HG03280 (cell line): ENCODE measurements around the gene PDE4D.

Experiments used
- ATAC-seq: cut with Tn5 transposase; IDR thresholded peaks from one replicate; pipeline ENCODE4 v1.9.1; 2021; ENCODE audit warnings: mild to moderate bottlenecking, moderate library complexity; ENCODE audit not compliant: unreplicated experiment

Gene PDE4D

DNA sequence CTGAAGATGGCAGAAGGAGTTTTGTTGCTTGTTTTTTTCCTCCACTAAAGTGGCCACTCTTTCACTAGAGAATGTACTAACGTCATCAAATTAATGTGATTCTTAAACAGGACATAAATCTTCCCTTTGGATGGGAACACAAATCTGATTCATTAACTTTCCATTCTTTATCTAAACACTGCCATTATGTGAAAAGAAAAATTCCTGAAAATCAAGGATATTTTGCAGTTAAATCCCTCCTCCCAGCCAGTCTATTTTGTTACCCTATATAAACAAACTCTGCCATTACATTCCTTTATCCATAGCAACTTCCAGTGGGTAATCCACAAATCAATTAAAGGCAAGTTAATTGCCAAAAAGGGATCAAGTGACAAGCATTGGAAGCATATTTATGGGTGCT, 546.5 kb downstream of the PDE4D start:
- no peak for ATAC-seq

DNA sequence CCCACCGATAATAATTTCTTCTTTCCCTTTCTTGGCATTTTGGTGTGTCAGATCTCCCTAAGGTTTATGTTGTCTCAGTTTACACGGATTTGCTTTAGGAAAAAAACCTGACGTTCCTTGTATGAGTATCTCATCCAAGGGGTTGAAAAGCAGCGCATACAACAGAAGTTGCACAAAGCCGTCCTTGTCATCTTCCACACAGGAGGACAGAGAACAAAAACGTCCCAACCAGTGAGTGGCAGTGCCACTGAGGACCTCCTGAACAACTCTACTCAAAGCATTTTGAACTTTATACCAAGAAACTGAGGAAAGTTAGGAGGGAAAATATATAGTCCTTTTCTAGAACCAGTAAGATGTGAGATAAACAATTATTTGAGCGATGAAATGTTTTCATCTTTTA, 547.0 kb downstream of the PDE4D start:
- ATAC-seq, result no peak

DNA sequence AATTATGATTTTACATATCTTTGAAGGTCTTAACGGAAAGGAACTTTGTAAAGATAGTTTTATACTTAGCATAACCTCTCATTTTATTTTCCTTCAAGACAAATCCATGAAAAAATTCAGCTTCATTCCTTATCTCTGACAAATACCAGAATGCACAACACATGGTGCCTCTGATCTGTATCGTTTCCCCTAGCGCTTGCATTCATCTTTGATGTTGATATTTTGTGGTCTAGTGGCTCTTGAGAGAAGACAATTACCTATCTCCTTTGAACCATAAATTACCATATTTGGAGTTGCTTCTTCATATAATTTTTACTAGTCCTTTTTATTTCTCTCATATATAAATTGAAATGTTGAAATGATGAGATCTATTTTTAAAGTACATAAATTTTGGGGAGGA, 551.3 kb downstream of the PDE4D start:
- ATAC-seq, result no peak

DNA sequence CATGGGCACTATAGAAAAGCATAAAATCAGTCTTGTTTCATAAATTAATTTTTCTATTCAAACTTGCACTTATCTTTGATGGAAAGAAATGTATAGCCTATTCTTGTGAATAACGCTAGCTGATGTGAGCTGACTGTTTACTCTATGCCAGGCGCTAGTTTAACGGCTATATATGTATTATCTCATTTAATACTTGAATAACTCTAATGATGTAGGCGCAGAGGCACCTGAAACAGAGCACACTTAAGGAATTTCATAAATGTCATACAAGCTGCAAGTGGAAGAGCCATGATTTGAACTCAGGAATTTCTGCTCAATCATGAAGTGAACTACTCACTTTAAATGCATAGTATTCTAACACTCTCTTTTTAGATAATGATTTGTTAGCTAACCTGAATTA, 551.8 kb downstream of the PDE4D start:
- ATAC-seq, result no peak

DNA sequence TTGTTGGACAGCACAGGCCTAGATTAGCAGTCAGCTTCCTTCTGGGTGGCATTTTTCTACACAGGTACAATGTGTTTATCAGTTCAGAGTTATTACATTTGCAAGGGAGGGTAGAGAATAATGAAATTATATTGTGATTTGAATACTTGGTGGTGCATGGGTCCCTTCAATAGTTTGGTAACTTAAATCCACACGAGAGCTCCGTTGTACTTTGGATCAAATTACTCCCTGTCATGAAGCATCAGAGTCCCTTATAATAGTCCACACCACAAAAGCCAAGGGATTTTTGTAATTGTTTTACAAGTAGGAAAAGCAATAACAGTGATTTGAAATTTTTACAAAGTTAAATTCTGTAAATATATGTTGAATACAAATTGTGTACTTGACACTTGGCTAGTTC, 552.4 kb downstream of the PDE4D start:
- no peak for ATAC-seq

DNA sequence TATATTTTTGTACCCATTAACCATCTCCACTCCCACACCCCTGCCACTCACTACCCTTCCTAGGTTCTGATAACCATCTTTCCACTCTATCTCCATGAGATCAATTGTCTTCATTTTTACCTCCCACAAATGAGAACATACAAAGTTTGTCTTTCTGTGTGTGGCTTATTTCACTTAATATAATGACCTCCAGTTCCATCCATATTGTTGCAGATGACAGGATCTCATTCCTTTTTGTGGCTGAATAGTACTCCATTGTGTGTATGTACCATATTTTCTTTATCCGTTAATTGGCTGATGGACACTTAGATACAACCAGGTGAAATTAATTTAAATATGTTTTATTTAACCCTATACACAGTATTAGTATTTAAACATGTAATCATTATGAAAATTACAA, 552.9 kb downstream of the PDE4D start:
- no peak for ATAC-seq

DNA sequence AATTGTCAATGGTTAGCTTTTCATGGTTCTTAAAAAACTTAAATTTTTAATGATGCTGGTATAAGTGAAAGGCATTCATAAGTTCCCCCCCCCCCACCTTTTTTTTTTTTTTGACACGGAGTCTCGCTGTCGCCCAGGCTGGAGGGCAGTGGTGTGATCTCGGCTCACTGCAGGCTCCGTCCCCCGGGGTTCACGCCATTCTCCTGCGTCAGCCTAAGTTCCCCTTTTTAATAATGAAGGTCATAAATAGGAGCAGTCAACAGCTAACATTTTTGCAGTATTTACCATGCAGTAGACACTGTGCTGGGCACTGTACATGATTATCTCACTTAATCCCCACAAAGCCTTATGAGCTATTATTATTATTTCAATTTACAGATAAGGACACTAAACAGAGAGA, 556.3 kb downstream of the PDE4D start:
- no peak for ATAC-seq

DNA sequence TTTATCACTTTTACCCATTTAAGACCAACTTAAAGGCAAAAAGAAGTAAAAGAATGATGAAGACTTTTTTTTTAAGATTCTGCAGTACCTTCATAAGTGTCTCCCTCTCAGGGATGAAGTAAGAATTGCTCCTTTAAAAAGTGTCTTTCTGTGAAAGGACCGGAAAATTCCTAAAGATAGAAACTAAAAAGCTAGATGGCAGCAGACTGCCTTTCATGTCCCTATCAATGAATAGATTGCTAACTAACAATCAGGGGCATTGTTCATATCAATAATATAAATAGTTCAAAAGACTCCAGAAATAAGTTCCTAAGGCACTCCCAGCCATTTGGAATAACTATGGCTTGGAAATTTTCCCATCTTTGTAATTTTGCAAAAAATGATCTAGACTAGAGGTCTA, 558.0 kb downstream of the PDE4D start:
- no peak for ATAC-seq

DNA sequence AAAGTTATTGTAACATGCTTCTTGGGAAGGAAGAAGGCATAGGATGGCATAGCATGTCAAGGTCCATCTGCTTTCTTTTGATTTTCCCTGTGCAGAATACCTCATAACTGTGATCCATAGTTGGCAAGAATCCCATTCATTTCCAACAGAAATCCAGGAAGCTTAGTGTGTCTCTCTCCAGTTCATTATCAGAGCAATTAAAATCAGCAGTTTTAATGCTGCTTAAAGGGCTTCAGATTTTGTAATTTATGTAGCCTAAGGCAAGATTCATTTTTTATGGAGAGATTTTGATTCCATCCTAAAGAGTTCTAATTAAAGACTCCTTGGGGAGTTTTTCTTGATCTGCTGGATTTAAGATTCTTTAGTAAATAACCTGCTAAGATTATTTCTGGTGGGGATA, 560.1 kb downstream of the PDE4D start:
- ATAC-seq, result no peak

DNA sequence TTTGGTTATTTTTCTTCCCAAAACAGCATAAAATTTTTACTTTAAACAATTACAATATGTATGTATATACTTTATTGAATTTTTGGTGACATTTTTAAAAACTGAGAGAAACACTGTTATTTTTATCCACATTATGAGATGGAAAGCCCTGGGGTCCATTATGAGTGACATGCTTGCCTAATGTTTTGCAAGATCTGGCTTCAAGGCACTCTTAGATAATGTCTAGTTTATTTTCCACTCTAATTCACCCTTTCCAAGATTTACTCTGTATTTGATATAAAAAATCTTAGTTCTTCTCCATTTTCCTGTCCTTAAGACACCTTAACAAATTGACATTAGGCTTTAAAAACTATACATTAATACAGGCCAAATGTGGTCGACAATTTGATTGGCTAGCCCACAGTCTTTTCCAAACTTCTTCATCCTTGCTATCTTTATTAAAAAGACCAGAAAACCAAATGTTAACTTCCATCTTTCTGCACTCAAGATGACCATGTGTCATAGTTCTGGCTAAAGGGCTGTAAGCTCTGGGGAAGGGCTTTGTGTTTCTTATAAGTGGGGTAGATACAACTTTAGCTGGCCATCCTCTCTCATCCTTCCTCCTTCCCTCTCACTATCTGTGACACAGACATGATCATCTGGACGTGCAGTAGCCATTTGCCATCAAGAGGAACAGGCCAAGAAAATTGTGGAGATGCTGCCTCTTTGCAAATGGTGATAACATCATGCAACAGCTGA, 561.1 kb downstream of the PDE4D start:
- no peak for ATAC-seq

DNA sequence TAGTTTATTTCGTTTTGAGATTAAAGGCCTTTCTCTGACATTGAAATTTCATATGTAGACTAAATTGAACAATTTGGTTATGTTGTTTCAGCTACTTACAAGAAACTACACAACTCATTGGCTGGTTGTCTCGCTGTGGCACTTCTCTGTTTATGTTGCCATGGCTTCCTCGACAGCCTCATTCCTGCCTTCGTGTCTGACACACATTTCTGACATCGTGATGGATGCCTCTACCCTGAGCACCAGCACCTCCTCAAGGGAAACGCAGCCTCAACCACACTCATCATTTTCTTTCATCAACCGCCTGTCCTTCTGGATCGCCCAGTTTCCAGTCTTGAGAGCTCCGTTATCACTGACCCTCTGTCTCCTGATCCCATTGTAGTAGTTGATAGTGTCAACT, 562.8 kb downstream of the PDE4D start:
- no peak for ATAC-seq

DNA sequence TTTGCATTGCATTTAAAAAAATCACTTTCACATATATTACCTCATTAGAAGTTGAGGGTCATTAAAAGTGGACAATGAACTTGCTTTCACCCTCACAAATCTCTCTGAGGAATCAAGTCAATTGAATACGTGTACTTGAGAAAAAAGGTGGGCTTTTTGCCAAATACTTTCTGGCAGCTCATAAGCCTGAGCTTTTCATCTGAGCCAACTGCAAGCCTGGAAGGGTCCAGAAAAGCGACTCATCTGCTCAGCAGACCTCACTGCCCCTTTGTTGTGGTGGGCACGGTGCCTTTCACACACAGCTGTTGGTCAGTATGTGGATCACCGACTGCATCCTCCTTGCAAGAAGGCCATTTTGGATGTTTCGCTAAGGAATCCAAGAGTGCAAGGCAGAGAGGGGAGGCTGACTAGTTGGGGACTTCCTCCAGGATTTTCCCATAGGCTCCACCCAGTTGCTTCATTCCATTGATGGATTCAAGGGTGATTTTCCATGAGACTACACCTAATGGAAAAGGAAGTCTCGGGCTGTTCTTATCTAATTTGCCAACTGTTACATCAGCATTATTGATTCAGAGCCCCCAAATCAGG, 564.7 kb downstream of the PDE4D start:
- no peak for ATAC-seq

DNA sequence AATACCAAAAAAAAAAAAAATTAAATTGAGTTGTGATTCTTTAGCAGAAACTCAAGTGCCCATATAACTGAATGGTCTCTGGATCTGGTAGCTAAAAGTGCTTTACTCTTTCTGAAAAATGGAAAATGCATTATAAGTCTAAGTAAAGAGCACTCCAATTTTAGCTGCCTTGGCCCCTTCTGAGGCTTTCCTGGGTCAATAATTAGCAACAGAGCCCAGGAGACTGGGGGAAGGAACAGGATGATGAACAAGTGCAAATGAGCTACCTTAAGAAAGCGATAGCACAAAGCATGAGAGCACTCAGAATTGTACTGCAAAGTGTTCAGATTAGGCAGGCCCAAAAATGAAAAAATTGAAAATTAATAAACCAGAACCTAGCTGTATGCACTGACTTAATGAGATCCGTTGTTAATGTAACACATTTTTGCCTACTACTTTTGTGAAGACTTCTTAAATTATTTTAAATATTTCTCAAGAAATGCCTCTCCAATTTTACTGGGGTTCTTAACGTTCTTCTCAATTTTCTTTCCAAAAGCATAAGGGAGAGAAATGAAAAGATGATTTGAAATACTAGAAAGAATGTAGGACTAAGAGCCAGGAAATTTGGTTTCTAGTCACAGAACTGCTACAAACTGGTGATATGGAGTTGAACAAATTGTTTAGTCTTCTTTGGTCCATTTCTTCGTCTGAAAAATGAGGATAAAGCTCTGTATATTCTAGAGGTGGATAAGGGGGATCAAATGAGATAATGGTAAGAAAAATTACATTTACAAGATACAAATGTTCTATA, 566.1 kb downstream of the PDE4D start:
- no peak for ATAC-seq

DNA sequence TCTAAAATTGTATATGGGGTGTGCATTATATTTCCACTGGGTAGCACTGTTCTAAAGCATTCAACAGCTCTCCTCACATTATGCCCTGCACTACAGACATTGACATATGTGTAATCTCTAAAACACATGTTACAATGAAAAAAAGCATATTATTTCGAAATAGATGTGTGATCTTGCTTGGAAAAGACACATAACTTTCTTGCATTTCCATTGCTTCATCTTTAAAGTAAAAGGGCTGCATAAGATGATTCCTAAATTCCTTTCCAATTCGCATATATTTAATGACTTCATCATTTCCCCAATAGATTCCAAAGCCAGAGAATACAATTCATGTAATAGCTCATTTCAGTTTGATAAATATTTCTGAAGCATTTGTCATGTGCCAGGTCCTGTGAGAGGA, 566.9 kb downstream of the PDE4D start:
- no peak for ATAC-seq

DNA sequence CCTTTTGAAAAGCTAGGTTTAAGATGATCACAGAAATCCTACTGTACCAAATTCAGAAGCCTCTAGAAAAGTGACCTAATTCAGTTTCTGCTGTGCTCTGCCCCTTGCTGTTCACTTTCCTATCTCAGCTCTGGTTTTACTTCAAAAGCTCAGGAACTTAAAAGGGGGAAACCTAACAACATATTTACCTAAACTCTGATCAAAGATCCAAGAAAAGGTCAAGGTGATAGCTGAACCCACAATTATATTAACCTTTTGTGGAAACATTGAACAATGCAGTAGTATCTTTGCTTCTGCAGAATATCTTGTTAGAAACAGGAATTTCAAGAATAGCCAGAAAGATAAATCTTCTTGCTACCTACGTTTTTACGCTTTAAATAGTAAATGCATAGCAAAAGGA, 568.5 kb downstream of the PDE4D start:
- no peak for ATAC-seq

DNA sequence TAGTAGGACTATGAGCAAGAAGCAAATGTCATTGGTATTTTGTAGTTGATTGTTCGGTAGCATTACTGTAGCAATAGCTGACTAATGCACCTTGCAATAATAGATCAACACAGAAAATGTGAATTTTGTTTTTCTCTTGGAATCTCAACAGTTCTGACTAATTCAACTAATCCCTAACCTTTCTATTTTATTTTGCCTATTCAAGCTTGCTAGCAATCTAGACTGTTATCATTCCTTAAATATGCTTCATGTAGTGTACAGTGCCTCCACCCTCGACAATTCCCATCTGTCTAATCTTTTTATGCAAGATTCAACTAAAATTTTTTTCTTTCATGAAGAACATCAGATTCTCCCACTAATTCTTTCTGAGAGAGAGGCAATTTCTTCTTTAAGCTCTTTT, 570.6 kb downstream of the PDE4D start:
- no peak for ATAC-seq

DNA sequence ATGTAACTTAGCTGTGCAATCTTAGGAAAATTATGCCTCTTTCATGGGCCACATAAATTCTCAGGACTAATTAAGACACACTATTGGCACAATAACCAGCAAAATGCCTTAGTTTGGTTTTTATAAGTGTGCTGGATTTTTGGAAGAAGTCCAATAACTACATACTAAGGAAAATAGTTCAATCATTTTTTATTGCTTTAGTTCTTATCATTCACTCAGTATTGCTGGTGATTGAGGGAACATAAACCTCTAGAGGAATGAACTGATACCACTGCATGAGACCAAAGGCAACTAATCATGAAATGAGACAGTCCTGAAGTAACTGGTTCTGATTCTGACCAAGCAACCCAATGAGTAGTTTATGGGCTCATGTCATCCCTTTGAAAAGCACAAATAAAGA, 571.5 kb downstream of the PDE4D start:
- no peak for ATAC-seq

DNA sequence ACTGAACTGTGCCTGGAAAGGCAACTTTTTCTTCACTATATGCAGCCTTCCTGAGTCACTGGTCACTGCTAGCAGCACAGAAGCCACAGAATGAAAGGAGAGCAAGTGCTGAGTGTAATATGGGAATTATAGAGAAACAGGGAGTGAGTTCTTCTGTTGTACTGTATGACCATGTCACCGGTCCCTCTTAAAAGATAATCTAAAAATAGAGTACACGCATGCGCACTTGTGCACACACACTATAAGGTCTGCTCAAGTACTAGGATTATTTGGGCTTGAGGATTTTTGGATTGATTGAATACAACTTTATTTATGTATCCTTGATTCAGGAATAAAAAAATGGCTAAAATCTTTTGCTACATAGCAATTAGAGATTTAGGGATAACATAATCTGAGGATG, 571.9 kb downstream of the PDE4D start:
- ATAC-seq, result no peak

DNA sequence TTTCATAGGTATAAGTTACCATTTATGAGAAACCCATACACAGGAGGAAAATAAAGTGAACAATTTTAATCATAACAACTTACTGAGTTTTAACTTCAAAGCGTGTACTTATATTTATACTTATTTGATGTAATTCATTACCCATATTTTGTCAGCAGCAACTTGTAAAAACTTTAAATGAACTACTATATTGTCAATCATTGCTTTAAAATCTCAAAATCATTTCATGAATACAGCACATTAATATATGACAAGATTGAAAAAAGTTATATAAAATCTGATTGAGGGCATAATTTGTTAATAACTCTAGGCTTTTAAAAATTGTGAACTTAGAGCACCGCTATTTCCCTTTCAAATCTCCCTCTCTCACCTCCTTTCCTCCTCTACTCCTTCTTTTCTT, 573.1 kb downstream of the PDE4D start:
- ATAC-seq, result no peak

DNA sequence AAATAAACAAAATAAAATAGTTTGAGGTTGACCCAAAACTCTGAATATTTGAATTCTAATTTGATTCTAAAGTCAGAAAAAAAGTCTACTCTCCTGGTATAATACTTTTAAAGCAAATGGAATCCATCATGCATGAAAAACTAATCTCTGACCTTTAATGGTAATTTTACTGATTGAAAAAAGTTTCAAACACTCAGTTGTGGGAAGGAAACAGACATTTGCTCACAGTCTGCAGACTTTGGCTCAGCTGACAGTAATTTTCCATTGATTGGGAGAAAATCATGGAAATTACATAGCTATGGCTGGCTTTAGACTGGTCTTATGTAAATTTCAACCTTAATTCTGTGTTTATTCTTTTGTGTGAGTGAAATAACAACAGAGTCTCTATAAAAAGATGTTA, 574.3 kb downstream of the PDE4D start:
- no peak for ATAC-seq

DNA sequence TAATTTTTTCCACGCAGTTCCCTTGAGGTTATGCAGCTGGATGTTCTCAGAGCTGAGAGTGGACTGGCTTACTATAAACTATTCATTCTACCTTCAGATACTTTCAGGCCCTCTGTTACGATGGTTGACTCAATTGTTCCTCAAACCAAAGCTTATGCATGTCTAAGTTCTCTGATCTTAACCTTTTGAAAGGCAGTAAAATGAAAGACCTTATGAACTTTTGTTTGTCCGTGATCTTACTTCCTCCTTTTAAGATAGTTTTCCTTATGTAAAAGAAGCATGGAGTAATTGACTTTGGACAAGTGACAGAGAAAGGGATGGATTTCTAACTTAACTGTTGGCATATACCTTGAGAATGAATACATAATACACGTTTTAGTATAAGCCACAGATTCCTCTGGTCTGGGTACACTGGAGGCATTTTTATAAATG, 575.7 kb downstream of the PDE4D start:
- ATAC-seq, result no peak
